ENCODE measurements around the gene NOTCH4. TPM values are rescaled to one million over a fixed set of nuclear protein-coding genes. Genes with fewer than 3 reads are reported as not detected.

Gene NOTCH4
- total and polyA plus RNA-seq, 3 donors from 2014 or later: 12.4 to 26.9 (median 15.2) TPM

GRCh38 chr6:32146287-32146686 is 77.6 kb downstream of the NOTCH4 start:
- TF ChIP-seq CTCF (IDR thresholded peaks at IDR 0.05) (no peak), POLR2A (IDR thresholded peaks at IDR 0.05) (no peak)
- WGBS, 2 donors: 68 to 79% methylated on average over 1 of the region's 1 CpG
- intact Hi-C loops (cut with DNase I; ENCODE audit: low total_unique reads): no loop called here
- DNase-seq: no peak
- Histone ChIP-seq H3K4me1 (peaks cover under 1% of the 10 kb centered on the region), H3K27me3 (no peaks in the 10 kb centered on the region), H3K4me3 (no peak overlapping the region), H3K9me3 (no peaks in the 10 kb centered on the region), H3K36me3 (ENCODE audit: low read depth, missing control alignments) (no peaks in the 10 kb centered on the region), H3K27ac (no peak overlapping the region)

Small RNA genes lying within 50 kb of the gene (microRNA-seq; reads per million reads assigned to microRNA genes)
- gene MIR6721 (ENCODE audit: borderline number of aligned reads in 2 of 2, borderline replicate concordance in 1 of 2): 2.8 to 4.8 reads per million in 2 donors
- gene MIR6833 (ENCODE audit: borderline number of aligned reads in 2 of 2, borderline replicate concordance in 1 of 2): 0 reads per million in 2 donors

Small RNA genes lying within 50 kb of the gene (small RNA-seq; reads per million reads assigned to genes)
- gene AL662884.1 (0 reads per million in 2 donors), gene MIR6833 (0 reads per million in 2 donors)

Other genes starting within 250 kb of the NOTCH4 start
- 100 to 1,000 TPM in 1 of 2 donors, 10 to 100 TPM in 1; 24.6 to 123 TPM for gene C4A, start 242.0 kb downstream of the NOTCH4 start, total RNA-seq
- gene C4A, start 242.0 kb downstream of the NOTCH4 start, polyA plus RNA-seq (ENCODE audit: insufficient read depth, low read depth, low replicate concordance): 114 TPM
- 10 to 100 TPM; 21.3 to 96.7 TPM for gene C4B, start 209.3 kb downstream of the NOTCH4 start, total RNA-seq
- gene C4B, start 209.3 kb downstream of the NOTCH4 start, polyA plus RNA-seq (ENCODE audit: insufficient read depth, low read depth, low replicate concordance): 125 TPM
- gene CYP21A2, start 185.7 kb downstream of the NOTCH4 start, total RNA-seq: 1 to 10 TPM in 1 of 2 donors, under 1 TPM in 1; 0.81 to 1.7 TPM
- 0.96 TPM for gene CYP21A2, start 185.7 kb downstream of the NOTCH4 start, polyA plus RNA-seq (ENCODE audit: insufficient read depth, low read depth, low replicate concordance)
- gene TNXB, start 114.7 kb downstream of the NOTCH4 start, total RNA-seq: 10 to 100 TPM; 42.4 to 44.0 TPM
- 78.2 TPM for gene TNXB, start 114.7 kb downstream of the NOTCH4 start, polyA plus RNA-seq (ENCODE audit: insufficient read depth, low read depth, low replicate concordance)
- 100 to 1,000 TPM; 120 to 138 TPM for gene ATF6B, start 95.8 kb downstream of the NOTCH4 start, total RNA-seq
- 76.3 TPM for gene ATF6B, start 95.8 kb downstream of the NOTCH4 start, polyA plus RNA-seq (ENCODE audit: insufficient read depth, low read depth, low replicate concordance)
- 1 to 10 TPM; 7.2 to 9.5 TPM for gene FKBPL, start 93.8 kb downstream of the NOTCH4 start, total RNA-seq
- 11.6 TPM for gene FKBPL, start 93.8 kb downstream of the NOTCH4 start, polyA plus RNA-seq (ENCODE audit: insufficient read depth, low read depth, low replicate concordance)
- gene PRRT1, start 72.1 kb downstream of the NOTCH4 start, total RNA-seq: 1 to 10 TPM; 4.2 to 6.2 TPM
- gene PRRT1, start 72.1 kb downstream of the NOTCH4 start, polyA plus RNA-seq (ENCODE audit: insufficient read depth, low read depth, low replicate concordance): 6.1 TPM
- gene PPT2, start 69.9 kb downstream of the NOTCH4 start, total RNA-seq: 10 to 100 TPM; 33.9 to 92.8 TPM
- 18.9 TPM for gene PPT2, start 69.9 kb downstream of the NOTCH4 start, polyA plus RNA-seq (ENCODE audit: insufficient read depth, low read depth, low replicate concordance)
- gene EGFL8, start 59.5 kb downstream of the NOTCH4 start, total RNA-seq: 10 to 100 TPM; 24.3 to 25.7 TPM
- 13.9 TPM for gene EGFL8, start 59.5 kb downstream of the NOTCH4 start, polyA plus RNA-seq (ENCODE audit: insufficient read depth, low read depth, low replicate concordance)
- 100 to 1,000 TPM; 107 to 115 TPM for gene AGPAT1, start 48.0 kb downstream of the NOTCH4 start, total RNA-seq
- 158 TPM for gene AGPAT1, start 48.0 kb downstream of the NOTCH4 start, polyA plus RNA-seq (ENCODE audit: insufficient read depth, low read depth, low replicate concordance)
- gene RNF5, start 45.7 kb downstream of the NOTCH4 start, total RNA-seq: 10 to 100 TPM; 76.1 to 79.0 TPM
- gene RNF5, start 45.7 kb downstream of the NOTCH4 start, polyA plus RNA-seq (ENCODE audit: insufficient read depth, low read depth, low replicate concordance): 67.1 TPM
- 1 to 10 TPM; 5.8 to 8.6 TPM for gene AGER, start 39.8 kb downstream of the NOTCH4 start, total RNA-seq
- 7.8 TPM for gene AGER, start 39.8 kb downstream of the NOTCH4 start, polyA plus RNA-seq (ENCODE audit: insufficient read depth, low read depth, low replicate concordance)
- 100 to 1,000 TPM in 1 of 2 donors, 10 to 100 TPM in 1; 97.9 to 111 TPM for gene PBX2, start 33.9 kb downstream of the NOTCH4 start, total RNA-seq
- 65.0 TPM for gene PBX2, start 33.9 kb downstream of the NOTCH4 start, polyA plus RNA-seq (ENCODE audit: insufficient read depth, low read depth, low replicate concordance)
- gene GPSM3, start 31.4 kb downstream of the NOTCH4 start, total RNA-seq: 1 to 10 TPM; 5.4 to 7.7 TPM
- 11.3 TPM for gene GPSM3, start 31.4 kb downstream of the NOTCH4 start, polyA plus RNA-seq (ENCODE audit: insufficient read depth, low read depth, low replicate concordance)
- 10 to 100 TPM; 11.8 to 18.4 TPM for gene TSBP1, start 147.8 kb upstream of the NOTCH4 start, total RNA-seq
- 21.0 TPM for gene TSBP1, start 147.8 kb upstream of the NOTCH4 start, polyA plus RNA-seq (ENCODE audit: insufficient read depth, low read depth, low replicate concordance)
- gene BTNL2, start 183.1 kb upstream of the NOTCH4 start, total RNA-seq: under 1 TPM in 1 of 2 donors, not detected in 1; 0.74 TPM
- gene BTNL2, start 183.1 kb upstream of the NOTCH4 start, polyA plus RNA-seq (ENCODE audit: insufficient read depth, low read depth, low replicate concordance): not detected
- gene HLA-DRA, start 215.8 kb upstream of the NOTCH4 start, total RNA-seq: 10 to 100 TPM; 23.4 to 50.2 TPM
- gene HLA-DRA, start 215.8 kb upstream of the NOTCH4 start, polyA plus RNA-seq (ENCODE audit: insufficient read depth, low read depth, low replicate concordance): 626 TPM

Data from testis (tissue), 3 donors.